ENCODE measurements around the gene OASL. TPM values are rescaled to one million over a fixed set of nuclear protein-coding genes. Genes with fewer than 3 reads are reported as not detected.
"Not testable (repeated sequence)": the region's sequence is repeated elsewhere in the genome, so short reads cannot be mapped to it uniquely, and the experiment has no call there.

OASL gene
- total RNA-seq, 1 experiment from 2014 or later, result 30.3 TPM

GRCh38 chr12:121061831-121062230, 22.8 kb upstream of the OASL start:
- DNase-seq (ENCODE audit: low read depth), result no peak
- in situ Hi-C loops (cut with HindIII; ENCODE audit: low pct_unique_long_range_greater_than_20kb, low sequenced_read_pairs), result no loop called here

DNA sequence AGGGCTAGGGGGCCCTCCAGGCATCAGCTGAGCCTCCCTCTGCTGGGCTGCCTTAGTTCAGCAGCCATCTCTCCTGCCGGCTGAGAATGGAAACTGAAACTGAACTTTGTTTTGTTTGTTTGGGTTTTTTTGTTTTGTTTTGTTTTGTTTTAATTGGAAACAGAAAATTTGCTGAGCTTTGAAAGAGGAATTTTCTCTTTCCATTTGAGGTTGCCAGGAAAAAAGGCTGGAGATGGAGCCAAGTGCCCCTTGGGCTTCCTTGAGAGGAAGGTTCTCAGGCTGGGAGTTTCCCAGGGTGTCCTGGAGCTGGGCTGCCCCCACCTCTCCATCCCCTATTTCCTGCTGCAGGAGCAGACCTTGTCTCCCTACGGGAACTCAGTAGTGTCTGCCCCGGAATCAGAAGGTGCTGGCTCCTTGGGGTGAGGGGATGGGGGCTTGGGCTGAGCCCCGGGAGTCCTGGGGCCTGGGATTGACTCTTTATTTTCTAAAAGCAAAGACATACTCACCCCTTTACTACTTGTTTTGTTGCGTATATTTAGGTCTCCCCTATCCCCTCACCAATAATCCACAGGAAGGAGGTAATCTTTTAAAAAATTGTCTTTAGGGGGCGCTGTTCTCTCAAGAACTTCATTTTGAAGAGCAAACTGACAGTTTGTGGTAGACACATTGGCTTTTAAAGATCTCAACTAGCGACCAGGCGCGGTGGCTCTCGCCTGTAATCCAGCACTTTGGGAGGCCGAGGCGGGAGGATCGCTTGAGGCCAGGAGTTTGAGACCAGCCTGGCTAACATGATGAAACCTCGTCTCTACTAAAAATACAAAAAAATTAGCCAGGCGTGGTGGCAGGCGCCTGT, 21.3 kb upstream of the OASL start:
- in situ Hi-C loops (cut with HindIII; ENCODE audit: low pct_unique_long_range_greater_than_20kb, low sequenced_read_pairs), result no loop called here
- peak; percentile 52 for DNase-seq (ENCODE audit: low read depth)

DNA sequence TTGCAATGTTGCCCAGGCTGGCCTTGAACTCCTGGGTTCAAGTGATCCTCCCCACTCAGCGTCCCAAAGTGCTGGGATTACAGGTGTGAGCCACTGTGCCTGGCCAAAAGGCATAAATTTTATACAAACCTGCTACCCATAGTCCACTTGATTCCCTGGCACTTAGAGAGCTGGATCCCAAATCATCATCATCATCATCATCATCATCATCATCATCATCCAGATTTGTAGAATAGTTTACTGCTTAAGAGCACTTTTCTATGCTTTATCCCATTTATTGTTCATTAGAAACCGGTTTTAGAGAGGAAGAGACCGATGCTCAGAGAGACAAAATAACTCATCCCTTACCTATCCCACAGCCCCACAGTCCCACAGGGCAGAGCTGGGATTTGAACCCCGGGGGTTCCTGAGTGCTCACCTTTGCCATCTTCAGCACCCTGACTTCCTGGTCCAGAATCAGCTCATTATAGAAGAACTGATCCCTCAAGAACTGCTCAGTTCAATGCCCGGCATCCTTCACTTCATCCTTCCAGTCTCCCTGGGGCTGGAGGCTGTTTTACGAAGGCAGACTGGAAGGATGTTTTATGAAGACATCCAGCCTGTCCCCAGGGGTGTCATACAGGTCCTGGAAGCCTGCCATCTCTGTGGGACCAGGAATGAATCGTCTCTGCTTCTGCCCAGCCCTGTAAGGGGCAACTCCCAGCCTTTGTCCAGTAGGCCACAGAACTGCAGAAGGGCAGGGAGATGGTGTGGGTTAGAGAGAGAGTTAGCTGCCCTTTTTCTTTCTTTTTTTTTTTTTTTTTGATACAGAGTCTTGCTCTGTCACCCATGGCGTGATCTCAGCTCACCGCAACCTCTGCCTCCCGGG, 20.2 kb upstream of the OASL start:
- peak; percentile 23 for DNase-seq (ENCODE audit: low read depth)
- in situ Hi-C loops (cut with HindIII; ENCODE audit: low pct_unique_long_range_greater_than_20kb, low sequenced_read_pairs), result no loop called here

DNA sequence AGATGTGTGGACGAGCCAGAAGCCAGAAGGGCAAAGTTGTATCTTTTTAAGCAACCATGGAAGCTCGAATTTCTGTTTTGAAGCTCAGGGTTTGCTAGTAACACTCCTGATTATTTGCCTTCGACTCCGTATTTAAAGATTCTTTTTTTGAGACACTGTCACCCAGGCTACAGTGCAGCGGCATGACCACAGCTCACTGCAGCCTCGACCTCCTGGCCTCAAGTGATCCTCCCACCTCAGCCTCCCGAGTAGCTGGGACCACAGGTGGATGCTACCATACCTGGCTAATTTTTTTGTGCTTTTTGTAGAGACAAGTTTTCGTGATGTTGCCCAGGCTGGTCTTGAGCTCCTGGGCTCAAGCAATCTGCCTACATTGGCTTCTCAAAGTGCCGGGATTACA, 18.7 kb upstream of the OASL start:
- in situ Hi-C loops (cut with HindIII; ENCODE audit: low pct_unique_long_range_greater_than_20kb, low sequenced_read_pairs), result no loop called here
- no peak for DNase-seq (ENCODE audit: low read depth)

DNA sequence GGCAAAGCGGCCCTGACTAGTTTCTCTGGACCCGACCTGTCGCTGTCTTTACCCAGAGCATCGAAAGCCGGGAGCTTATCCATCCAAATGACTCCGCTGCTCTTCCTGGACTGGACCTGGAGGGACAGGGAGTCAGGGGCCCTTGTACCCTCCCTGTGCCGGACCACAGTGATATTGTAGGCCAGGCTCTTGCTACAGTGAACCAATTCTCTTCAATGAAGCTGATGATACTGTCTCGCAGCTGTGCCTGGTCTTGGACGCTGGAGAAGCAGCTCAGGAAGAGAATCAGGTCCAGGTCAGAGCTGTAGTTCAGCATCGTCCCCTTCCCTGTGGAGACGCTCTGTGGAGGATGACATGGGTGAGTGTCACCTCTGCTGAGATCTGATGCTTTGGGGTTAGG, 14.7 kb upstream of the OASL start:
- in situ Hi-C loops (cut with HindIII; ENCODE audit: low pct_unique_long_range_greater_than_20kb, low sequenced_read_pairs), result no loop called here

DNA sequence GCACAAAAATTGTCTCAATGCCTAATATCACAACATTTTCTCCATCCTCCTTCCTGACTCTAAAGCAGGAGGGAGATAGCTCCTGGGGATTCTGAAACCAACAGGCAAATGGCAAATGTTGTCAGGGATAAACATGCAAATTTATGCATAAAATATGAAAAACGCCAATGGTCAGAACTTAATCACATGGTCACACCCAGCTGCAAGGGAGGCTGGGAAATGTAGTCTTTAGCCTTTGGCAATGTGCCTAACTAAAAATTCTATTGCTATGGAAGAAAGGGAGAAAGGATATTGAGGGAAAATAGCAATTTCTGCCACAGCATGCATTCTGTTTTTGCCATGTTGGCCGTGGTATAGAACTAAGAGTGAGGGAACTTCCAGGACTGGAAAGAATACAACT, 11.7 kb upstream of the OASL start:
- DNase-seq (ENCODE audit: low read depth), result peak; percentile 39
- in situ Hi-C loops (cut with HindIII; ENCODE audit: low pct_unique_long_range_greater_than_20kb, low sequenced_read_pairs), result no loop called here

More for the DNA sequence above, 14.7 kb upstream of the OASL start:
- DNase-seq (ENCODE audit: low read depth), result no peak

GRCh38 chr12:121048442-121048841, 9.4 kb upstream of the OASL start:
- in situ Hi-C loops (cut with HindIII; ENCODE audit: low pct_unique_long_range_greater_than_20kb, low sequenced_read_pairs), result no loop called here
- DNase-seq (ENCODE audit: low read depth), result no peak

- in situ Hi-C loops (cut with HindIII; ENCODE audit: low pct_unique_long_range_greater_than_20kb, low sequenced_read_pairs); DNase-seq (ENCODE audit: low read depth): not testable (repeated sequence)
Observed at GRCh38 chr12:121047400-121047799, 8.4 kb upstream of the OASL start.

DNA sequence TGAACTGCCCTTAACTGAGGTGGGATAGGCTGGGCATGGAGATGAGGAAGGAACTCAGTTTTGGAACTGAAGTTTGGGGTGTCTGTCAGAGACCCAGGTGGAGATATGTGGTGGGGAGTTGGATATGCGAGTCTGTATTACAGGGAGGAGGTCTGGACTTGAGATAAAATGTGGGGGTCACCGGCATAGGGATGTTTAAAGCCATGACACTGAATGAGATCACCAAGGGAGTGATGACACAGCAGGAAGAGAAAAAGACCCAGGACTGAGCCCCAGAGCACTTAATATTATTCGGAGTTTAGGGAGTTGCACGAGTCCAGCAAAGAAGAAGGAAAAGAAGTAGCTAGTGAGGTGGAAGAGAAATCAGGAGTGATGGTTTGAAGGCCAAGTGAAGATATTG, 4.0 kb upstream of the OASL start:
- in situ Hi-C loops (cut with HindIII; ENCODE audit: low pct_unique_long_range_greater_than_20kb, low sequenced_read_pairs), result no loop called here
- no peak for DNase-seq (ENCODE audit: low read depth)

DNA sequence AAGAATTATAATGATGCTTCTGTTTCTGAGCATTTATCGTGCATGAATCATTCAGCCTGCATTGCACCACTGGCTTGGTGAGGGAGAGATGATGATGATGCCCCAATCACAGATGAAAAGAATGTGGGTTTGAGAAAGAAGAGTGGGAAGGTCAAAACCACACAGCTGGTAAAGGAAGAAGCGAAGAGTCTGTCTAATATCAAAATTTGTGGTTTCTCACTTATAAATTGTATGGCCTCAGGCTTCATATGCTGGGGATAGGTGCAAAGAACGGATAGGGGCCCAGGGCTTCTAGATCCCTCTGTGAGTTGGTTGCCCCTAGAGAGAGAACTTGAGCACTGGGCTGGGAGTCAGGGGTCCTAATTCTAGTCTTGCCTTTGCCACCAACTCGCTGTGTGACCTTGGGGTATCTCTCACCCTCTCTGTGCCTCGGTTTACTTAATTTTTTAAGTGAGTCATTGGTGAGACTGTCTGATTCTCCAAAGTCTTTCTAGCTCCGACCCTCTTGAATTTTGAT, 2.2 kb downstream of the OASL start:
- in situ Hi-C loops (cut with HindIII; ENCODE audit: low pct_unique_long_range_greater_than_20kb, low sequenced_read_pairs), result no loop called here
- DNase-seq (ENCODE audit: low read depth), result peak; percentile 21

DNA sequence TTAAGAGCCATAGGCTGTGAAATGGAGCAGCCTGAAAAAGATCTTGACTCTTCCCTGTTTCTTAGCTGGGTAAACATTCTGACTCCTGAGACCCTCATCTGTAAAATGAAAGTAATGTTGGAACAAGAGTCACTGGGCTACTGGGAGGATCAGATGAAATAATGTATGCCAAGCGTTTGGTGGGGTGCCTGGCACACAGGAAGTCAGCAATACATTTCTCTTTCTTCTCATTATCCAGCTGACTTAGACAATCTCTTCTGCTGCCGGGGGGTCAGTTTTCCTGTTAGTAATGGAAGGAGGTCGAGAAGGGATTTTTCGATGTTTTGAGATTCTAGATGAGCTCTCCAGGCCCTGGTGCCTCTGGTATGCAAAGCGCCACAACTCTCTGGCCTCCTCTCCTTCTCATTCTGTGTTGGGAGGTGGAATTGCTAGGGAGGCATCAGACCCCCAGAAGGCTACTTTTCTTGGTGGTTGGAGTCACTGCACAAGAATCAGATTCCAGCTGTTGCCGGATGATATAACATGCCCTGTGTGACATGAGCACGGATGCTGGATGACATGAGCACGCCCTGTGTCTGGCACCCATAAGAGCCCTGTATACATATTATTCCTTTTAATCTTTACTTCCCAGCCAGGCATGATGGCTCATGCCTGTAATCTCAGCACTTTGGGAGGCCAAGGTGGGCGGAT, 4.3 kb downstream of the OASL start:
- DNase-seq (ENCODE audit: low read depth), result no peak
- in situ Hi-C loops (cut with HindIII; ENCODE audit: low pct_unique_long_range_greater_than_20kb, low sequenced_read_pairs), result no loop called here

DNA sequence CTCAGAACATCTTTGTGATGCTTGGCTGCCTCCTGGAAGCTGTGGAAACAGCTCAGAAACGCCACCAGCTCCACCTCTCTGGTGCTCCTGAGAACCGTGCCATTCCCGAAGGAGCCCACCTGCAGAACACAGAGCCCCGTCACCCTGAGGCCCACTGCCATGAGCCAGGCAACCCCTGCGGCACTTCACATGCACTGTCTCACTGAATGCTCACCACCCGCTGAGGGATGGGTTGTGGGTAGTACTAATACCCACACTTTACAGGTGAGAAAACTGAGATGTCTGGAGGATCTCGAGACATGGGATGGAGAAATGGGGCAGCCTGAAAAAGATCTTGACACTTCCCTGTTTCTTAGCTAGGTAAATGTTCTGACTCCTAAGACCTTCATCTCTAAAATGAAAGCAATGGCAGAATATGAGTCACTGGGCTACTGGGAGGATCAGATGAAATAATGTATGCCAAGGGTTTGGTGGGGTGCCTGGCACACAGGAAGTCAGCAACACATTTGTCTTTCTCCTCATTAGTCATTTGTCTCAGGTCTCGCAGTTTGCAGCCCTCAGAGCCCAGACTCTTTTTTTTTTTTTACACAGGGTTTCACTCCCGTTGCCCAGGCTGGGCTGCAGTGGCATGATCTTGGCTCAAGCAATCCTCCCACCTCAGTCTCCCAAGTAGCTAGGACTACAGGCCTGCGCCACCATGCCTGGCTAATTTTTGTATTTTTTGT, 5.3 kb downstream of the OASL start:
- DNase-seq (ENCODE audit: low read depth), result peak; percentile 73
- in situ Hi-C loops (cut with HindIII; ENCODE audit: low pct_unique_long_range_greater_than_20kb, low sequenced_read_pairs), result no loop called here

DNA sequence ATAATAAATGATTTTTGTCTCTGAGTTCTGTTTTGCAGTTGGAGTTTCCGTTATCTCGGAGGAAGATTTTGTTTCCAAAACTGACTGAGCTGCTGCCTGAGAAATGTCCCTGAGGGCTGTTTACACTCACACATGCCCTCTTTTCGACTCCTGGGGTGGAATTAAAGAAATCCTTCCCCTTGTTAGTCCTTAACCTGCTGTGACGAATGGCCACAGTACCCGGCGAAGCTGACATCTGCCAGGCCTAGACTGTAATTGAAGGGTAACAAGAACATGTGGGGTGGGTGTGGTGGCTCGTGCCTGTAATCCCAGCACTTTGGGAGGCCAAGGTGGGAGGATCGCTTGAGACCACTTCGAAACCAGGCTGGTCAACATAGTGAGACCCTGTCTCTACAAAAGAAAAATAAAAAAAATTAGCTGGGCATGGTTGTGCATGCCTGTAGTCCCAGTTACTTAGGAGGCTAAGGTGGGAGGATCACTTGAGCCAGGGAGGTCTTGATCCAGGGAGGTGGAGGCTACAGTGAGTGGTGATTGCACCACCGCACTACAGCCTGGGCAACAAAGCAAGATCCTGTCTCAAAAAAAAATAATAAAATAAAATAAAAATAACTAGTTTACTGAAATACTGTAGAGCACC, 8.4 kb downstream of the OASL start:
- DNase-seq (ENCODE audit: low read depth), result no peak
- in situ Hi-C loops (cut with HindIII; ENCODE audit: low pct_unique_long_range_greater_than_20kb, low sequenced_read_pairs), result no loop called here

DNA sequence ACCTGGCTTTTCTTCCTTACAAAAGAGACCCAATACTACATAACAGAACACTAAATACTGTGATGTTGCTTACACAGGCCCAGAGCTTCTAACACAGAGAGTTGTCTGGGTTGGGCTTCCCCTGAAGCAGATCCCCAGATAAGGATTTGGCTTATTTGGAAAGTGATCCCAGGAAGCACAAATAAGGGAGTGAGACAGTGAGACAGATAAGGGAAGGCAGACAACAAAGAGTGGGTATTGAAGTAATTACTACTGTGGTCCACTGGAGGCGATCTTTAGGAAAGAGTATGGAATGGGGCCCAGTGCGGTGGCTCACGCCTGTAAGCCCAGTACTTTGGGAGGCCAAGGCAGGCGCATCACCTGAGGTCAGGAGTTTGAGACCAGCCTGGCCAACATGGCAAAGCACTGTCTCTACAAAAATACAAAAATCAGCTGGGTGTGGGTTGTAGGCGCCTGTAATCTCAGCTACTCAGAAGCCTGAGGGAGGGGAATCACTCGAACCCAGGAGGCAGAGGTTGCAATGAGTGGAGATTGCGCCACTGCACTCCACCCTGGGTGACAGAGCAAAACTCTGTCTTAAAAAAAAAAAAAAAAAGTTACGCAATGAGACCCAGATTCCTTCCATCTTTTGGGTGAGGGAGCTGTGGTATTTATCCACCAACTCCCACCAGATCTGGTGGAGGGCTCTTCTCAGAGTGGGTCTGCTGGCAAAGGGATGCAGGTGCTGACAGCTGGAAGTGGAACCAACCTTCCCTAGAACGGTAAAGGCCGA, 12.6 kb downstream of the OASL start:
- in situ Hi-C loops (cut with HindIII; ENCODE audit: low pct_unique_long_range_greater_than_20kb, low sequenced_read_pairs), result no loop called here
- DNase-seq (ENCODE audit: low read depth), result no peak

- DNase-seq (ENCODE audit: low read depth), result no peak
- in situ Hi-C loops (cut with HindIII; ENCODE audit: low pct_unique_long_range_greater_than_20kb, low sequenced_read_pairs), result no loop called here
Observed at GRCh38 chr12:121025442-121026226, 13.4 kb downstream of the OASL start.

DNA sequence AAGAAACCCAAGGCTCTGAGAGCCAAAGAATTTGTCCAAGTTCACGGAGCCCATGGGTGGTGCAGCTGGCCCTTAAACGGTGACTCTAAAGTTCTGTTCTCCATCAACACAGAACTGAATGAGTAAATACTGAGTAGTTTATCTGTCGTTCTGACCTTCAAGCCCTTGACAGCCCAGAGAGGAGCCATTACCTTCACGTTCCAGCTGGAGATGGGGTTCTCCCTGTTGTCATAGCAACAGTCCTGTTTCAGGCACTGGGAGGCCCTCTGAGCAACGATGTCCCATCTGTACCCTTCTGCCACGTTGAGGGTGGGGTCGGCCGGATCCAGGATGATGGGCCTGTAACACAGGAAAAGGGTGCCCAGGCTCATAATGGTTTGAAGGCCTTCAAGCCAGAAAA, 15.2 kb downstream of the OASL start:
- DNase-seq (ENCODE audit: low read depth), result no peak
- in situ Hi-C loops (cut with HindIII; ENCODE audit: low pct_unique_long_range_greater_than_20kb, low sequenced_read_pairs), result no loop called here
